HG02970 (cell line): ENCODE data around the gene ISCU.

Experiments
- ATAC-seq: cut with Tn5 transposase; IDR thresholded peaks from one replicate; pipeline ENCODE4 v1.9.1; 2021; ENCODE audit warnings: mild to moderate bottlenecking, moderate library complexity, moderate number of reproducible peaks; ENCODE audit not compliant: unreplicated experiment, low FRiP score

Gene ISCU

GRCh38 chr12:108562348-108563135 lies at the start of gene ISCU:
Gene ISCU, plus strand, starts transcription at chr12:108562596. Its CDS starts 27 bp downstream, at chr12:108562623.
- peak; percentile 70 for ATAC-seq

- ATAC-seq, result no peak
Observed at GRCh38 chr12:108514468-108514972, 47.9 kb upstream of the ISCU start.

DNA sequence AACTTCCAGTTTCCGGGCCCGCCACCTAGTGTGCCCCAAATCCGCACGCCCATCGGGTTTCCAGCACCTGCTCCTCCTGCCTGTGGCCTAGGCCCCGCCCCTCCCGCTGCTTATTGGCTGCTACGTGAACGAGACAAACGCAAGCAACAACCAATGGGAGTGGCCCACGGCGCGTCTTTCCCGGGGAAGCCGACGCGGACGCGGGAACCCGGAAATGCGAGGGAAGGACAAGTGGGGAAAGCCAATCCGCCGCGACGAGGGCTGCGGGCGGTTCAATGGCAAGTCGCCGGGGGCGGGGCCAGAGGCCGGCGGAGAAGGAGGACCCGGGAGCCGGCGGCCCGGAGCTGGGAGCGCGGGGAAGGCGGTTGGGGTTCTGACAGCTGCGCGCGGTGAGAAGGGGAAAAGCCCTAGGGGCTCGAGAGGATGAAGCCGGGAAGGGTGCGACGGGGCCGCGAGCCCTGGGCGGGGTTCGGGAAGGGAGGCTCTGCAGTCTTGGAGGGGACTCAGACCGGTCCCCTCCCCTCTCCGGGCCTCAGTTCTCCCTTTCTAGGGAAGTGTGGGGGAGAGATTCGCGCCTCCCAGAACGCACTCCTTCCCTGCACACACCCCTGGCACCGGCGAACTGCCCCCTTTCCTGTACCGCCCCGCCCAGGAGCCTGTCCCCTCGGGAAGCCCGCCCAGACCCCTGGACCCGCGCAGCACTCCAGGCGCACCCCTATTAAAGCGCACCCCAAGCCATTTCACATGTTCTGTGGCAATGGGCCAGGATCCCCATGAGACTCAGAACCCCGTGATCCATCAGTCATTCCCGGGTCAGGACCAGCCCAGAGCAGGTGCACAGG lies 47.2 kb upstream of the ISCU start, which contains the start of gene FICD:
Gene FICD, plus strand, starts transcription at position 305 of the 842 bp plus-strand sequence. CDS start 1,696 bp downstream, outside the sequence.
- peak; percentile 80 for ATAC-seq

- ATAC-seq, result no peak
Observed at GRCh38 chr12:108515916-108516315, 46.5 kb upstream of the ISCU start.

DNA sequence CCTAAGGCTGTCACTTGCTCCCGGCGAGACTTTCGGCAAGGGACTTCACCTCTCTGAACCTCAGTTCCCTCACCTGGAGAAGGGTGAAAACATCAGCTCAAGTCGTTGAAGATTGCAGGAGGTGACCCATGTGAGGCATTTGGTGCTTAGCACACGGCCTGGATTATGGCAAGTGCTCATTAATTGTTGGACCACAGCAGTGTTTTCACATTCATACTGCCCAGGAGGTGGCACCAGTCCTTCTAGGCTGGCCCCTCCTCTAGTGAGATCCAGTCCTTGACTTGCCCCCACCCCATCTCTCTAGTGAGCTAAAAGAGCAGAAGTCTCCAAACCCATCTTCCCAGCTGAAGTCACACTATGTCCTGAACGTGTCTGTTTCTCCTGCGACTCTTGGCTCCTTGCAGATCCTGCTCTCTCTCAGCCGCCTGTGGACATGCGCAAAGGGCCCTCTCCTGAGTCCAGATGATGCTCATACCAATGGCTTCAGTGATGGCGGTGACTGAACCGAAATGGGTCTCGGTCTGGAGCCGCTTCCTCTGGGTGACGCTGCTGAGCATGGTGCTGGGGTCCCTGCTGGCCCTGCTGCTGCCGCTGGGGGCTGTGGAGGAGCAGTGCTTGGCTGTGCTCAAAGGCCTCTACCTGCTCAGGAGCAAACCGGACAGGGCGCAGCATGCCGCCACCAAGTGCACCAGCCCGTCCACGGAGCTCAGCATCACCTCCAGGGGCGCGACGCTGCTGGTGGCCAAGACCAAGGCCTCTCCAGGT lies 45.7 kb upstream of the ISCU start:
- ATAC-seq, result no peak

DNA sequence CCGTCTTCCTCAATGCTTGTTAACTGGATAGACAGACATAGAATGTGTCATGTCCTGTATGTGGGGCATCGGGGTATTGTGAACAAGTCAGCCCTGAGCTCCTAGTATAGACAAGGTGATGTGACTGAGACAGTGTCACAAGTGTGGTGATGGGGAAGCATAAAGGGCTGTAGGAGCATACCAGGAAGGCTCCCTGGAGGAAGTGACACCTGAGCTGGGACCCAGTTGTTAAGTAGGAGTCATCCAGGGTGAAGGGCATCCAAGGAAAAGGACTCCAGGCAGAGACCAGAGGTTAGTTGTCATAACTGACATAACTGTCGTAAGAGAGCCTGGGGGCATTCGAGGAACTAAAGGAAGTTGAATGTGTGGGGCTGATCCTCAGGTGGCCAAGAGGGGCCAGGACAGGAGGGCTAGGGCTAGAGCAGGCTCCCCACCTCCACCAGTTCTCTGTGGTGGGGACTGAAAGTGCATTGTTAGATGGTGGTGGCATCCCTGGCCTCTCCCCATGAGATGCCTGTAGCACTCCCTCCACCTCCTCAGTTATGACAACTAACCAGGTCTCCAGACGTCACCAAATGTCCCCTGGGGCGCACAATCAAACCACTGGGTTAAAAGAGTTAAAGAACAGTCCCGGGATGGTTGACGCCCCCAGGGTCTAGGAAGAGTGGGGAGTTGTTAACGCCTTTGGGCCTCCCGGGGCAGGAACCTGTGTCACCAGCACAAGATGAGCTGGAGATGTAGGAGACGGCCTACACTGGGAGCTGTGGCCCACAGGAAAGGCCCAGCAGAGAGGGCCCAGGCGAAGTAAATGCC lies 44.9 kb upstream of the ISCU start:
- no peak for ATAC-seq

- no peak for ATAC-seq
Observed at GRCh38 chr12:108518101-108518715, 44.2 kb upstream of the ISCU start.

DNA sequence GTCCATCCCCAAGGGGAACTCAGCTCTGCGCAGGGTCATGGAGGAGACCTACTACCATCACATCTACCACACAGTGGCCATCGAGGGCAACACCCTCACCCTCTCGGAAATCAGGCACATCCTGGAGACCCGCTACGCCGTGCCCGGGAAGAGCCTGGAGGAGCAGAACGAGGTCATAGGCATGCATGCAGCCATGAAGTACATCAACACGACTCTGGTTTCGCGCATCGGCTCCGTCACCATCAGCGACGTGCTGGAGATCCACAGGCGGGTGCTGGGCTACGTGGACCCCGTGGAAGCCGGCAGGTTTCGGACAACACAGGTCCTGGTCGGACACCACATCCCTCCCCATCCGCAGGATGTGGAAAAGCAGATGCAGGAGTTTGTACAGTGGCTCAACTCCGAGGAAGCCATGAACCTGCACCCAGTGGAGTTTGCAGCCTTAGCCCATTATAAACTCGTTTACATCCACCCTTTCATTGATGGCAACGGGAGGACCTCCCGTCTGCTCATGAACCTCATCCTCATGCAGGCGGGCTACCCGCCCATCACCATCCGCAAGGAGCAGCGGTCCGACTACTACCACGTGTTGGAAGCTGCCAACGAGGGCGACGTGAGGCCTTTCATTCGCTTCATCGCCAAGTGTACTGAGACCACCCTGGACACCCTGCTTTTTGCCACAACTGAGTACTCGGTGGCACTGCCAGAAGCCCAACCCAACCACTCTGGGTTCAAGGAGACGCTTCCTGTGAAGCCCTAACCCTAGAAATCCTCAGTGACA lies 43.5 kb upstream of the ISCU start:
- no peak for ATAC-seq

GRCh38 chr12:108519558-108519957 lies 42.8 kb upstream of the ISCU start:
- no peak for ATAC-seq

GRCh38 chr12:108523365-108523764 lies 39.0 kb upstream of the ISCU start:
- no peak for ATAC-seq

GRCh38 chr12:108525681-108526080 lies 36.7 kb upstream of the ISCU start:
- ATAC-seq, result no peak

GRCh38 chr12:108526482-108527165 lies 35.8 kb upstream of the ISCU start:
- ATAC-seq, result no peak

GRCh38 chr12:108527166-108527496 lies 35.3 kb upstream of the ISCU start:
- ATAC-seq, result no peak

DNA sequence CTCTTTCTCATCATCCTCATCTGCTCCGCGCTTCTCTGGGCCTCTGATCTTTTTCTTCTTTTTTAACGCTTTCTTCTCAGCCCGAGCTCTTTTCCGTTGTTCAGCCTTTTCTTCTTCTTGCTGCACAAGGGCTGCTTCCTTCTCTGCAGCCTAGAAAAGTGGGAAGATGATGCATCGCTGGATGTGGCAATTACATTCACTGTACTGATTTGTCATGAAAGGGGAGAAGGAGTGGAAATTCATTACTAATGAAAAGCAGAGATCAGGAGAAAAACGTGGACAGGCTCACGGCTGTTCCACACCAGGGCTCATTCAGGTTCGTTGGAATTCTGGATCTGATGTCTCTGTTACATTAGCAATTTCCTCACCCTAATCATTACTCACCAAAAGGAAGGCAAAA lies 32.2 kb upstream of the ISCU start:
- no peak for ATAC-seq

- no peak for ATAC-seq
Observed at GRCh38 chr12:108531929-108532848, 30.2 kb upstream of the ISCU start.

GRCh38 chr12:108538146-108538545 lies 24.2 kb upstream of the ISCU start:
- ATAC-seq, result no peak

GRCh38 chr12:108538616-108539195 lies 23.7 kb upstream of the ISCU start:
- ATAC-seq, result no peak
